Activated CD4-positive, CD25-positive, alpha-beta regulatory T cell treated with anti-CD3 and anti-CD28 coated beads, Interleukin-2, amount 50 U/mL, for 24 hours (primary cell): ENCODE data around the gene NHERF1.

Source experiments
- ATAC-seq, 2 donors: fragments of 150-1000 bp; cut with Tn5 transposase; one replicate each; pipeline ENCODE4 v1.10.0; 2021; ENCODE audit warnings: mild to moderate bottlenecking in 1 of 2, moderate library complexity in 1 of 2

The NHERF1 gene

DNA sequence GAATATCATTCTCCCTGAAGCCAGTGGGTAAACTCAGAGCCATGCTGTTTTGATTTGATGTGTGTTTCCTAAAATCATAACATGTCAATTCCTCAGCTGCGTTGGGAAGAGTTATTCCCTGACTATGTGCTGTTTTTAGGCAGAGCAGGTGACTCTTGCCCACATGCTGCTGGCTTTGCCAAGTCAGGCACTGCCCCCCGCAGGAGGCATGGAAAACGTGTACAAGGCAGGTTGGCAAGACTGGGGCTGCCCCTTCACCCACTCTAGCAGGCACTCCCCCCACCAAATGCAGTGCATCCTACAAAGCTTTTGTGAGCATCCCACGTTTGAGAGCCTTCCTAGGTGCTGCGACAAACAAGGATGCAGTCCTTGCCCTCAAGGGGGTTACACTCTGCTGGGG, 66.0 kb downstream of the NHERF1 start:
- no peak for ATAC-seq

DNA sequence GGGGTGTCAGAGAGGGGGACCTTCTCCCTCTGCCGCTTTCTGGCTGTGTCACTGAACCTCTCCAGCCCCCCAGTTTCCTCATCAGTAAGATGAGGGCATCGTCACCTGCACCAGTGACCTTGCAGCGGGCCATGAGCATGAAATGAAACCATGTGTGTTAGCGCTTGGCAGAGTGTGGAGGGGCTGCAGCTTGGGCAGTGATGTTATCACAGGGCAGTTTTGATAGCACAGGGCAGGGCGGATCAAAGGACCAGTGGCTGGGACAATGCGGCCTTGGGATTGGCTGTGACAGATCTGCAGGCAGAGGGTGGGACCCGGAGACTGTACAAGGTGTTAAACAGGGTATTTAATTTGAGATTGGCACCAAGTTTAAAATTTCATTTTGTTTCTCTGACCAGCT, 66.6 kb downstream of the NHERF1 start:
- no peak for ATAC-seq

DNA sequence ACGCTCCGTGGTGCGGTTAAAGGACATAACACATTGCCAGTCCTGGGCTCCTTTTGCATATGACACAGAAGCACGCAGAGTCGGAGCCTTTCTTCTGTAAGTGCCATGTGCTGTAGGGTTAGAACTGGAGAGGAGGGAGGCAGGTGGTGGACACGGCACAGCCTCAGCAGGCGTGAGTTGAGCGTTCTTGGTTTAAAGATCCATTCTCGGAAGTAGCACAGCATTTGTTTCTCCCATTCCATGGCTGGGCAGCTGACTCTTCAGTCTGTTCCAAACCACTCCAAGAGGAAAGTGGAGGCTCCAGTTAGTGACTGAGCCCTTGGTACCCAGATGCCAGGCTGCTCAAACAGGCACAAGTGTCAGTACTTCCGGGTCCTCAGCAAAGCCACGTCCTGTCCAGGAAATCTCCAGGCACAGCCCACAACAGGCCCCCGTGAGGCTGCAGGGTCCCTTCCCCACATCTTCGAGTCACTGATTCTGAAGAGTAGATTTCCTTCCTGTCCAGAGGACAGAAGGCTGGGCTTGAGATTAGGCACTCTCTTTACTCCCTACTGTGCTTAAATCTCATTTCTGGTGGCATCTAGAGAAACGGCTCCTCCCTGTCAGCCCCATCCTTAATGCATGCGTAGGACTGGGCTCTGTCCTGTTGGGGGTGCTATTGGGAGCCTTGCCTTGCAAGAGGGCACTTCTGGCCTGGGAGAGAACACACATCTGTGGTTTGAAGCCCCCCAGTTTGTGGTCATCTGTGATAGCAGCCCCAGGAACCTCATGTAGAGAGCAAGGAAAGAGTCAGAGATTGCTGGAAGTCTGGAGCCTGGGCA, 67.3 kb downstream of the NHERF1 start:
- ATAC-seq: no peak

DNA sequence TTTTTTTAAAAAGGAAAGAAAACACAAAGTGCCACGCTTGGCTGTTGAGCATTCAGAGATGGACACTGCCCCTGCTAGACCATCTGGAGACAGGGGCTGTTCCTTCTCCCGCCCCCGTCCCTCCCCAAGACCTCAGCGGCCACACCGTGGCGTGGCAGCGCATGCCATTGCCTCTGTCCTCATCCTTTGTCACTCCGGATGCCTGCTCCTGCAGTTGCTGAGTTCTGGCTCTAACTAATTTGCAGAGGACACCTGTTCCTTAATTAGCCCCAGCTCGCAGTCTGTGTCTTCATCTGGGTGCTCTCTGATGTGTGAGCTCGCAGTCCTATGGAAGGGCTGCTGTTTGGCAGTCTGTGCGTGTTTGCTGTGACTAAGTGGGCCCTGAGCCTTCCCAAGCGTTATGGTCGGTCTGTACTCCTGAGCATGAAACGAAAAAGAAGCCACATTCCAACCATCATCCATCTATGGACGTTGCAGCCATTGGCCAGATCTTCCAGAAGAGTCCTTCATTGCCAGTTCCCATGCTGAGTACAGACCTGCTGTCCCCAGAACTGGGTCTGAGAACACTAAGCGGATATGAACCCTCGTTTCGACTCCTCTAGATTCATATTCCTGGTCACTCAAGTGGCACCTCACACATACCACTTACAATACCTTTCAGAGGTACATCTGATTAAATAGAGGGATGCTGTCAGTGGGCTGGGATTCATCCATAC, 68.6 kb downstream of the NHERF1 start:
- no peak for ATAC-seq

DNA sequence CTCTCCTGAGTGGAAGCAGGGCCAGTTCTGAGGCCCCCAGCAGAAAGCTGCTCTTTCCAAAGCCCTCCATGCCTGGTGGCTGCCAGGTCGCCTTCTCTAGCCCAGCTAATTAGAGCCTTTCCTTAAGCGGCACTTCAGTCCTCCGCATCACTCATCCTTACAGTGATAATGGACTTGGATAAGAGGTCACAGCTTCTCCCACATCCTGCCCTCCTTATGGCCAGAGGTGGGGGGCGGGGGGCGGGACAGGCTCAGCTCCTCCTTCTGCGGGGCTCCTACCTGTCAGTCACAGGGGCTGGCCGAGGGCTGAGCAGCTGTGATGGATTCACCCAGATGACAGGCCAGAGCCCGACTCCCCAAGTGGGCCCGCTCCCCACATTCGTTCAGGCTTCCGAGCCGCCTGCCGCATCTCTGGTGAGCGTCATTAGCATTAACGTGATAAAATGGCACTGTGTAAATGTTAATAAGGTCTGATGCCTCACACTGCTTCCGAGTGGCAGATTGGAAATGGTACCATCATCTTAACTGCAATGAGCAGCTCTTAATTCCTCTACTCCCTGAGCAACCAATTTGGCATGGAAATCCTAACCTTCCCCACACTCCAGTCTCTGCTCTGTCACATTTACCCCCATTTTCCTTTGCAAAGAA, 70.0 kb downstream of the NHERF1 start:
- ATAC-seq: no peak
